K562 (cell line): ENCODE results near the gene NECTIN1. TPM values are rescaled to one million over a fixed set of nuclear protein-coding genes. Genes with fewer than 3 reads are reported as not detected.

Source experiments
- ATAC-seq: fragments of 200-7000 bp; cut with Tn5 transposase; 3 replicates; pipeline ENCODE4 v1.9.1; 2020; ENCODE audit warnings: moderate library complexity
- BruUV-seq: library from RNA; stranded (reverse); fragments of 400-500 nt; replicated peaks from 2 replicates; lab custom pipeline; 2021; lab: Mats Ljungman, UMichigan
- CTCF ChIA-PET: fragments of 300-600 bp; formaldehyde crosslinking; extraction: SDS; loops from one replicate; lab custom pipeline; 2021; ENCODE audit warnings: low intra/inter-chr PET ratio; lab: Yijun Ruan, JAX
- POLR2A ChIA-PET: fragments of 300-600, 350-650 bp; sonication (Branson Sonifier 250); formaldehyde crosslinking; extraction: SDS; loops from one replicate; lab custom pipeline; 2021; ENCODE audit warnings: antibody characterized with exemption, inconsistent platforms; lab: Yijun Ruan, JAX
- DNase-seq, 4 experiments: peaks; one replicate each; pipeline versions ENCODE4 v3.0.0 to v3.0.0-alpha.2; 2011 to 2018; ENCODE audit warnings: low spot score in 3 of 4, mixed read lengths in 3 of 4; ENCODE audit errors: extremely low read depth in 1 of 4
- FAIRE-seq: peaks from 2 replicates; lab custom pipeline; 2011; peaks lifted over from hg19 to GRCh38; lab: Jason Lieb, UNC
- H2AFZ ChIP-seq: 2 replicates; pipeline ENCODE4 v1.6.0; 2011; ENCODE audit warnings: low read depth, low read length, control low read depth, inconsistent platforms
- H3K27ac ChIP-seq: fragments of 200-600 bp; 3 replicates; pipeline ENCODE4 v1.8.0; 2011; ENCODE audit warnings: low read depth, mild to moderate bottlenecking, control low read depth, inconsistent platforms, low read length, moderate library complexity, mixed read lengths; ENCODE audit errors: extremely low read depth
- H3K27me3 ChIP-seq, 2 experiments: fragments of 300-600 bp in 1 of 2; 2 replicates in 1 of 2; 3 replicates in 1 of 2; pipeline versions ENCODE4 v1.6.0 to v1.8.0; 2011; ENCODE audit warnings: inconsistent platforms in 2 of 2, low read length in 2 of 2, mild to moderate bottlenecking in 1 of 2, mixed read lengths in 1 of 2, moderate library complexity in 1 of 2; ENCODE audit not compliant: control insufficient read depth in 2 of 2, insufficient read depth in 2 of 2
- H3K36me3 ChIP-seq: fragments of 300-600 bp; 3 replicates; pipeline ENCODE4 v1.8.0; 2011; ENCODE audit warnings: mild to moderate bottlenecking, low read length, inconsistent platforms; ENCODE audit not compliant: control insufficient read depth, insufficient read depth
- H3K4me1 ChIP-seq, 2 experiments: fragments of 200-600 bp in 1 of 2; replicated peaks in 1 of 2; 2 replicates in 1 of 2; 3 replicates in 1 of 2; pipeline versions ENCODE4 v1.5.1 to v1.8.0; 2011; ENCODE audit warnings: inconsistent platforms in 2 of 2, low read length in 2 of 2, mild to moderate bottlenecking in 1 of 2, mixed read lengths in 1 of 2, moderate library complexity in 1 of 2; ENCODE audit not compliant: control insufficient read depth in 2 of 2, insufficient read depth in 2 of 2
- H3K4me2 ChIP-seq: 2 replicates; pipeline ENCODE4 v1.6.1; 2011; ENCODE audit warnings: low read length, control low read depth, inconsistent platforms, mixed read lengths; ENCODE audit not compliant: insufficient read depth
- H3K4me3 ChIP-seq: fragments of 200-600 bp; sonication (generic), shearing (Covaris generic); 2 replicates; pipeline ENCODE4 v1.5.1; 2016; ENCODE audit warnings: control low read depth, inconsistent platforms
- H3K79me2 ChIP-seq: fragments of 200-600 bp; 3 replicates; pipeline ENCODE4 v1.8.0; 2011; ENCODE audit warnings: low read length, inconsistent platforms; ENCODE audit not compliant: control insufficient read depth, insufficient read depth
- H3K9ac ChIP-seq, 2 experiments: 2 replicates each; pipeline versions ENCODE4 v1.6.0 to v1.6.1; 2011; ENCODE audit warnings: low read depth in 2 of 2, low read length in 2 of 2, control low read depth in 1 of 2, inconsistent platforms in 1 of 2, mild to moderate bottlenecking in 1 of 2, mixed read lengths in 1 of 2; ENCODE audit not compliant: insufficient read depth in 1 of 2
- H3K9me1 ChIP-seq: one replicate; pipeline ENCODE4 v1.6.0; 2011; ENCODE audit warnings: inconsistent platforms, mild to moderate bottlenecking, low read length, moderate library complexity; ENCODE audit not compliant: control insufficient read depth, insufficient read depth
- H3K9me3 ChIP-seq: replicated peaks from 2 replicates; pipeline ENCODE4 v1.5.1; 2011; ENCODE audit warnings: low read depth, low read length, inconsistent platforms; ENCODE audit not compliant: control insufficient read depth, insufficient read depth
- H4K20me1 ChIP-seq: replicated peaks from 2 replicates; pipeline ENCODE4 v1.6.1; 2011; ENCODE audit warnings: low read length, inconsistent platforms, mixed read lengths; ENCODE audit not compliant: control insufficient read depth, insufficient read depth
- CBX8 ChIP-seq: fragments of 200-600 bp; sonication (generic); IDR thresholded peaks from 2 replicates; pipeline ENCODE4 v1.6.1; 2012; ENCODE audit warnings: borderline replicate concordance, mixed run types, low read depth, mild to moderate bottlenecking, moderate library complexity, mixed read lengths, low read length, control low read depth, inconsistent platforms; ENCODE audit not compliant: poor library complexity, severe bottlenecking; ENCODE audit errors: extremely low read depth
- CREBBP ChIP-seq: IDR thresholded peaks from one replicate; pipeline ENCODE4 v1.6.1; 2012; ENCODE audit warnings: low read depth, mild to moderate bottlenecking, control low read depth, inconsistent platforms, low read length
- E4F1 ChIP-seq: fragments of 250-450 bp; sonication (Bioruptor Pico); IDR thresholded peaks from 2 replicates; pipeline ENCODE4 v1.5.0; 2021; ENCODE audit warnings: mild to moderate bottlenecking, borderline replicate concordance
- ESRRB ChIP-seq: fragments of 250-450 bp; sonication (Bioruptor Pico); IDR thresholded peaks from 2 replicates; pipeline ENCODE4 v1.5.0; 2020; ENCODE audit warnings: mild to moderate bottlenecking, moderate library complexity, borderline replicate concordance
- NCOA2 ChIP-seq, 2 experiments: fragments of 450-650 bp; IDR thresholded peaks; 2 replicates each; pipeline ENCODE4 v1.6.1; 2018; ENCODE audit warnings: mild to moderate bottlenecking in 2 of 2, moderate library complexity in 1 of 2; ENCODE audit not compliant: partially characterized antibody in 2 of 2
- PML ChIP-seq: IDR thresholded peaks from 2 replicates; pipeline ENCODE4 v1.6.1; 2012; ENCODE audit warnings: low read length, inconsistent platforms
- PRPF4 ChIP-seq: fragments of 200-400 bp; formaldehyde crosslinking; IDR thresholded peaks from one replicate; pipeline ENCODE4 v1.6.1; 2017; ENCODE audit warnings: low read length, low read depth, mild to moderate bottlenecking; ENCODE audit not compliant: insufficient read depth, poor library complexity, severe bottlenecking
- SAFB ChIP-seq: fragments of 200-400 bp; formaldehyde crosslinking; IDR thresholded peaks from 2 replicates; pipeline ENCODE4 v1.6.1; 2017; ENCODE audit warnings: low read depth, low read length, borderline replicate concordance
- SMARCA4 ChIP-seq: fragments of 450-650 bp; IDR thresholded peaks from 2 replicates; pipeline ENCODE4 v1.6.1; 2016
- SNIP1 ChIP-seq: fragments of 450-650 bp; IDR thresholded peaks from 2 replicates; pipeline ENCODE4 v1.7.1; 2017; ENCODE audit warnings: low read depth, mild to moderate bottlenecking
- SREBF2 ChIP-seq: sonication (generic); formaldehyde crosslinking; IDR thresholded peaks from 2 replicates; pipeline ENCODE4 v1.4.0; 2020; ENCODE audit warnings: mild to moderate bottlenecking, missing genetic modification reagents
- TAF7 ChIP-seq: fragments of 450-650 bp; IDR thresholded peaks from 2 replicates; pipeline ENCODE4 v1.6.1; 2016; ENCODE audit warnings: missing genetic modification characterization, missing compliant biosample characterization
- ZBTB8A ChIP-seq: fragments of 450-650 bp; IDR thresholded peaks from 2 replicates; pipeline ENCODE4 v1.6.1; 2018; ENCODE audit warnings: mild to moderate bottlenecking, moderate library complexity; ENCODE audit not compliant: partially characterized antibody
- ZNF518B ChIP-seq: fragments of 250-450 bp; sonication (Bioruptor Pico); IDR thresholded peaks from 2 replicates; pipeline ENCODE4 v1.5.0; 2021; ENCODE audit warnings: mild to moderate bottlenecking, moderate library complexity
- WGBS: fragments of 100-300 bp; shearing (Covaris generic); methylation state at CpG from one replicate; pipeline ENCODE4 v1.1.6; 2016; ENCODE audit warnings: low coverage, mixed read lengths; ENCODE audit not compliant: insufficient coverage; ENCODE audit errors: missing lambda C conversion rate; 5-methylcytosine and 5-hydroxymethylcytosine counted together
- in situ Hi-C: fragments of 300-500 bp; cut with MboI; formaldehyde crosslinking; loops from 4 replicates; pipeline ENCODE4 v1.15.0; 2018; ENCODE audit warnings: inconsistent platforms, mixed read lengths
- intact Hi-C: fragments of 100-400 bp; cut with micrococcal nuclease; formaldehyde crosslinking; loops from 2 replicates; pipeline ENCODE4 v1.14.2; 2022
- polyA plus RNA-seq, 8 experiments: library from polyadenylated mRNA; depleted of rRNA in 4 of 8; stranded (reverse) in 5 of 8; unstranded in 3 of 8; fragments of >200 nt; fragmentation: Nextera tagmentation in 2 of 8; fragmentation: Illumina TruSeq in 1 of 8; extraction: Ambion mirVana in 2 of 8; extraction: Trizol in 1 of 8; gene quantifications; 2 replicates each; pipeline versions ENCODE4 v1.2.1 to v1.2.3, GENCODE V29; 2011 to 2014; ENCODE audit warnings: inconsistent platforms in 1 of 8, missing spikeins in 1 of 8
- total RNA-seq, 7 experiments: library from RNA; depleted of rRNA in 6 of 7; stranded (reverse); fragments of >200 nt in 6 of 7; fragmentation: Illumina TruSeq in 2 of 7; extraction: Trizol in 2 of 7; gene quantifications; 2 replicates each; pipeline versions ENCODE4 v1.2.1 to v1.2.3, GENCODE V29; 2011 to 2021; ENCODE audit warnings: low replicate concordance in 1 of 7

Gene NECTIN1
- total and polyA plus RNA-seq, 9 of the 15 experiments (the other 6 are each of a cell fraction or from before 2014, with no cell fraction given) = 0.09 to 0.53 (median 0.23) TPM; not detected in 2

GRCh38 chr11:119724956-119725355, 4.0 kb downstream of the NECTIN1 start:
- WGBS = 0% methylated on average over 3 of the region's 3 CpGs
- TF ChIP-seq PRPF4 (no peak), TAF7 (no peak), NCOA2 (IDR thresholded peaks at IDR 0.05; ENCODE audit: partially characterized antibody in 2 of 2) (no peak), ESRRB (no peak), SAFB (no peak), E4F1 (CRISPR knock-in tag) (no peak), SNIP1 (no peak), CREBBP (no peak), CBX8 (no peak), PML (no peak), ZBTB8A (no peak), ZNF518B (CRISPR knock-in tag) (no peak), SMARCA4 (no peak), SREBF2 (no peak)

More at GRCh38 chr11:119724956-119725355, 4.0 kb downstream of the NECTIN1 start:
- no peak overlapping the region for H3K4me2 ChIP-seq
- DNase-seq (no peak), ATAC-seq (no peak), FAIRE-seq (no peak)
- no peaks in the 10 kb centered on the region for H3K79me2 ChIP-seq
- no peak overlapping the region for H2AFZ ChIP-seq
- ChIA-PET CTCF (no interaction called here), POLR2A (interaction anchor here (0.6 to 1.0 kb wide), 3 partner anchors 23 to 364 kb away, joined by 3 read pairs; no protein-coding TSS in a partner anchor)
- peaks cover 6% of the 10 kb centered on the region; the same call in 1 of the 2 replicates for H4K20me1 ChIP-seq
- BruUV-seq = no TSS peak
- H3K27ac ChIP-seq = no peak overlapping the region
- peaks cover 19 to 75% of the 10 kb centered on the region in 2 experiments; a peak in 3 of 5 replicates for H3K27me3 ChIP-seq
- no peak overlapping the region for H3K4me3 ChIP-seq
- H3K9me3 ChIP-seq = no peaks in the 10 kb centered on the region
- intact Hi-C loops (loop anchor here (5.0 kb wide), 1 partner anchor 382 kb away; no protein-coding TSS in a partner anchor), in situ Hi-C loops (no loop called here)
- H3K9me1 ChIP-seq = no peaks in the 10 kb centered on the region
- no peaks in the 10 kb centered on the region for H3K36me3 ChIP-seq
- H3K9ac ChIP-seq = no peak overlapping the region
- H3K4me1 ChIP-seq = peaks cover 0 to 25% of the 10 kb centered on the region in 2 experiments; a peak in 2 of 5 replicates
